Pons (tissue), 1 donor: Measurements from ENCODE around the gene SH3GLB1.

Experiments used
- DNase-seq: peaks from one replicate; pipeline ENCODE4 v3.0.0-alpha.2; 2016; ENCODE audit warnings: low spot score

Gene SH3GLB1

DNA sequence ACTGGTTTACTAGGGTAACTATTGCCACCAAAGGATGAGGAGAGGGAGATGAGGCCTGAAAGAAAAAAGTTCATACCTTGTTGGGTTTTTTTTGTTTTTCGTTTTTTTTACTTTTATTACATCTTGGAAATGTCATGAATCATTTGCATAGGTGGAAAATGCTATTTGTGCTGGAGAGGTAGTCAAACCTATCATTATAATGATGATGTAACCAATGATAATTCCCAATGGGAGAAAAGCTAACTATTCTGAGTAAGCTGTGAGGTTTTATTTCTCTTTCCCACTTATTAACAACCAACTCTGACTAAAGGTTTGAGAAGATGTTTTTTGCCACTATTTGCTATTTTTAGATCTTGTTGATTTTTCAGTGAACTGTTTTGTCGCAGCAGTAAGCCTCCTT lies 29.0 kb downstream of the SH3GLB1 start:
- no peak for DNase-seq

DNA sequence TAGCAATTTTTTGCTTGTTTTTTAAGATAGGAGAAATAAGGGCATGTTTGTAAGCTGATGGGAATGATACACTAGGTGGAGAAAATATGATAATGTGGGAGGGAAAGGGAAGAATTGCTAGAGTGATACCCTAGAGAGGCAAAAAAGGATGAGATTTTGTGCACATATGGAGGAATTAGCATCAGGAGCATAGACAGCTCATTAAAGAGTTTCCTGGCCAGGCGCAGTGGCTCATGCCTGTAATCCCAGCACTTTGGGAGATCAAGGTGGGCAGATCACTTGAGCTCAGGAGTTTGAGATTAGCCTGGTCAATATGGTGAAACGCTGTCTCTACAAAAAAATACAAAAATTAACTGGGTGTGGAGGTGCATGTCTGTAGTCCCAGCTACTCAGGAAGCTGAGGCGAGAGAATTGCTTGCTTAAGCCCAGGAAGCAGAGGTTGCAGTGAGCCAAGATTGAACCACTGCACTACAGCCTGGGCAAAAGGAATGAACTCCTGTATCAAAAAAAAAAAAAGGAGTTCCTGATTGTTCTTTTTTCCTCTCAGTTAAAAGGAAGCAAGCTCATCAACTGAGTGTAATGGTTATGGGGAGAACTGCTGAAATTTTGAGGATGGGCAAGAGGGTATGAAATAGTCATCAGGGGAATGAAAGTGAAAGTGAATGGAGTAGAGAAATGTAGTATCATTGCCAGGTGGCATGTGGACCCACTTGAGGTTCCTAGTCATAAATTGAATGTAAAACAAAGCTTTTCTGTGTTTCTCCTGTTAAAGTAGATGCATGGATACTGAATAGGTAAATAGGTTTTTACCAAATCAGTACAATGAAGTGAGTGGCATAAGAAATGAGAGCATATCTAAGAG lies 35.5 kb downstream of the SH3GLB1 start:
- DNase-seq, result no peak

DNA sequence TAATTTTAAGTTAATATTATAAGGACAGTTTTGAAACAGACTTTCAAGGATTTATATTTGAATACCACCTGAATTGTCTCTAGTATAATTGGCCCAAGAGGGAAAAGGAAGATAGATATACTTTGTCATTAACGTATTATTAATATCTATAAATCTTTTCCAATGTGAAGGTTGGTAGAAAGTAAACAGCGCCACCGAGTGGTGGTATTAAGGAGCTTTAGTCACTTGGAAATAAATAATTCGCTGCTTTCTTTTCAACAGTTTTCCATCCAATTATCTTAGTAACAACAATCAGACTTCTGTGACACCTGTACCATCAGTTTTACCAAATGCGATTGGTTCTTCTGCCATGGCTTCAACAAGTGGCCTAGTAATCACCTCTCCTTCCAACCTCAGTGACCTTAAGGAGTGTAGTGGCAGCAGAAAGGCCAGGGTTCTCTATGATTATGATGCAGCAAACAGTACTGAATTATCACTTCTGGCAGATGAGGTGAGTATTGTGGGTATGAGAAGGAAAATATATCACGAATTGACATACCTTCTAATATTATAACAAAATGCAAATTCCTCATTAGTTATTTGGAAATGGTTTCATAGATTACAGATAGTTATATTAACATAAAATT lies 37.7 kb downstream of the SH3GLB1 start:
- DNase-seq, result peak; percentile 39

GRCh38 chr1:86747304-86747703 lies 42.9 kb downstream of the SH3GLB1 start:
- DNase-seq, result no peak

DNA sequence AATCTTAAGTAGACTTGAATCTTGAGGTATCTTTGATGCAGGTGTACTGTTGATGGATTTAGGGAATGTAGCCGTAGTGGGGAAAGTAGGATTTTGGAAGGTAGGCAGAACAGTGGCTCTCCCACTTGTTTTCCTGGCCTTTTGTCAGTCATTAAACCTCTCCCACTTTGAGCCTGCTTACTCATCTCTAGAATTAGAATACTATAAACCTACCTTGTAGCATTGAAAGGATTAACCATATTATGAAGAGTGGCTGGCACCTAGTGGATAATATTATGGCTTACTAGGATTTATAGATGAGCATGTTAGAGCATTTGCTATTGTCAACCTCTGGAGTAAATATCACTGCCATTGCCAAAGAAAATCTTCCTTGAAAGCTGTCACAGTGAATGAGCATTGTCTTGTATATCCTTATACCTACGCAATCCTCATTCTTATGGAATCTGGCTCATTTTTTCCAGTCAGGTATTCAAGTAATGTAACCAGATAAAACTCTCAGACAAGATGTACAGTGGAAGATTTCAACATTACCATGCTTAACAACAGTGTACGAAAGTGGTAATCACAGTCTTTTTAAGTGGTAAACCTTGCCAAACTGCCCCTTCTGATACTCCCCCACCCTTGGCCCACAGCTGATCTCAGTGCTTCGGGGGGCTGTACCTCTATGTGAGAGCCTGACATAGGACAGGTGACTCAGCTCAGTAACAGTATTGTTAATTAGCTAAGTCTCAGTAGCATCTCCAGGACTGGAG lies 44.4 kb downstream of the SH3GLB1 start:
- no peak for DNase-seq

DNA sequence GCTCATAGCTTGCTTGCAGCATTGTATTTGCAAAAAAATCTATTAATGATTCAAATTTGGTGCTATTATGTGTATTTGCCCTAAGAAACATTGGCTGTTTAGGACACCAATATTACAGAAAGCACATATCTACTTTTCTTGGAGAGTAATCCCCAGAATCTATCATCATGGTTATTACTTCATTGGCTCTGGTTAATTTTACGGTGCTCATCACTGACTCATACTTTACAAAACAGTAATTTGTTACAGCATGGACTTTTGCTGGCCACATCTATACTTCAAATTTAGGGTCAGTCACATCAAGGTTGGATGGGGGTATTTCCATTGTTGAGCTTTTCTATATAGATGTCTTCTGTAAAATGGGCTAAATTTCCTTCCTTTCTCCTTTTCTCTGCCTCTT lies 45.7 kb downstream of the SH3GLB1 start:
- DNase-seq, result no peak

- DNase-seq, result no peak
Observed at GRCh38 chr1:86750530-86750929, 46.2 kb downstream of the SH3GLB1 start.

DNA sequence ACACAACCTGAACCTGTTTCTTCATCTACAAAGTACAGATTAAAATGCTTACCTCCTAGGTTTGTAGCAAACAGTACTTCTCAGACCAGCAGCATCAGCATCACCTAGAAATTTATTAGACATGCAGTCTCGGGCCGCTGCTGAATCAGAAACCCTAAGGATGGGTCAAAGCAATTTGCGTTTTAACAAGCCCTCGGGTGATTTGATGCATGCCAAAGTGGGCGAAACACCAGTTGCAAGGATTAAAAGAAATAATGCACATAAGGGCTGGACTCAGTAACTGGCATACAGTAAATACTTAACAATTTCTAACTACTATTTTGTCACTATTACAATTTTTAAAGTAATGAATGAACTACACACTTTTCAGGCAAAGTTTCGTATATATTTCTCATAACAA lies 47.5 kb downstream of the SH3GLB1 start:
- DNase-seq, result no peak

DNA sequence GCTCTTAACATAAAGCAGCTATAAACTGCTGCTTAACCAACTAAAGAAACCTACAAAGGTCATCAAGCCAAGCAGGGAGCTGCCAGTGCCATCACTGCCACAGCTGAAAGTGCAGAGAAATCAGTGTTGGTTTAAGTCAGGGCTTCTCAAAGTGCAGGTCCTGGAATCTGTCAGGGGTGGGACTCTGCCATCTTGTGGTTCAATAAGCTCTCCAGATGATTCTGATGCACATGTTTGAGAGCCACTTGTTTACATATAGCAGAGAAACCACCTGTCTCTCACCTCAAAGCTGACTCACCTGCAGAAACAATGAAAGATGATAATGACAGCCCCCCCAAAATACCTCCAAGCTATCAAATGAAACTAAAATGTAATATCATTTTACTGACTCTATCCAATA lies 49.3 kb downstream of the SH3GLB1 start:
- DNase-seq, result no peak

- no peak for DNase-seq
Observed at GRCh38 chr1:86754265-86754974, 50.0 kb downstream of the SH3GLB1 start.

DNA sequence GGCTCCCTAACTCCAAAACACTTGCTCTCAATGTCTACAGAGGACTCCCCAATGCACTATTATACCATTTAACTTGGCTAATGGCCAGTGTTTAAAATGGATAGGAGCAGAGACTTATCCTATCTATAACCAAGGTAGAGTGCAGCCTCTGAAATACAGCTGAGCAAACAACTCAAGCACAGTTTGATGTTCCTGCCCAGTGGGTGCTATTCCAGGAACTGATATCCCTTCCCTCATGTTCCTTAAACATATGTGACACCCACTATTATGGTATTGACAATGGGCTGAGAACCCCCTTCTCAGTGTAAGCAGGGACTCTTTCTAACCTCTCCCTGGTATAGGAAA lies 51.7 kb downstream of the SH3GLB1 start:
- DNase-seq, result no peak

- peak; percentile 20 for DNase-seq
Observed at GRCh38 chr1:86757272-86757984, 53.1 kb downstream of the SH3GLB1 start.

DNA sequence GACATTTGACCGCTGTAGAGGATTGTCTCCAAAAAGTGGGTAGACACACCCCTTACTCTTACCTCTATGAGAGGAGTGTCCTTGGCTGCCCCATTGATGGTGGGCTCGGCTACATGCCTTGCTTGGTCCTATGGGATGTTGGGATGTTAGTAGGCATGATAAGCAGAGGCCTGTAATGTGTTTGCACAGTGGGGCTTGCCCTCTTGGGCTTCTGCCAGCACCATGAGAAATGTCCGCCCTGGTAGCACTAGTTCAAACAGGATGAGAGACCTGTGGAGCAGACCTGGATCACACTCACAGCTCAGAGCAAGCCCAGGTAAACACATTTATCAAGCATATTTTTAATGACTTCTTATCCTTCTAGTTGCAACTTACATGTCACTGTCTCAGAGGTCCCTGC lies 54.2 kb downstream of the SH3GLB1 start:
- DNase-seq, result no peak

- DNase-seq, result no peak
Observed at GRCh38 chr1:86760199-86760598, 55.8 kb downstream of the SH3GLB1 start.

- DNase-seq, result no peak
Observed at GRCh38 chr1:86762336-86762735, 58.0 kb downstream of the SH3GLB1 start.

GRCh38 chr1:86764523-86764922 lies 60.1 kb downstream of the SH3GLB1 start:
- no peak for DNase-seq

DNA sequence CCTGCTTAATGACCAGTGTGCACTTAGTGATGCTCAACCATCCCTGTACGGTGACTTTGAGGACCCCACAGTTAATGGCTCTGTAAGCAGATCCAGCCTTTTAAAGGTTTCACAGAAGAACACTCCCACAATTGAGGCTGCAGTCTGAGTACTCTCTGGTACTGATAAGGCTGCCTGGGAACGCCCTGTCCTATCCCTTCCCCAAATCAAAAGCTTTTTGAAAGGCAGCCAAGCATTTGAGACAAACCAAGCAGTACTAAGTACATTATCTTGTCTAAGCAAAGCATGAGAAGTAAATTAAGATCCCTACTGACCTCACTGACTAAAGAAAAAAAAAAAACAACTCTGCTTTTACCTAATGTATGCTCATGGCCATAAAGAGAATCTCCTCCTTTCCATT lies 60.7 kb downstream of the SH3GLB1 start:
- no peak for DNase-seq

DNA sequence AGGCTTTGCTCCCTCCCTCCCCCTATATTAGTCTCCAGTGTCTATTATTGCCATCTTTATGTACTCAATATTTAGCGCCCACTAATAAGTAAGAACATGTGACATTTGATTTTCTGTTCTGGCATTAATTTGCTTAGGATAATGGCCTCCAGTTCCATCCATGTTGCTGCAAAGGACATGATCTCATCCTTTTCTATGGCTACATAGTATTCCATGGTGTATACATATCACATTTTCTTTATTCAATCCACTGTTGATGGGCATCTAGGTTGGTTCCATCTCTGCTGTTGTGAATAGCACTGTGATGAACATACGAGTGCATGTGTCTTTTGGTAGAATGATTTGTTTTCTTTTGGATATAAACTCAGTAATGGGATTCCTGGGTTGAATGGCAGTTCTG lies 61.3 kb downstream of the SH3GLB1 start:
- DNase-seq, result no peak

DNA sequence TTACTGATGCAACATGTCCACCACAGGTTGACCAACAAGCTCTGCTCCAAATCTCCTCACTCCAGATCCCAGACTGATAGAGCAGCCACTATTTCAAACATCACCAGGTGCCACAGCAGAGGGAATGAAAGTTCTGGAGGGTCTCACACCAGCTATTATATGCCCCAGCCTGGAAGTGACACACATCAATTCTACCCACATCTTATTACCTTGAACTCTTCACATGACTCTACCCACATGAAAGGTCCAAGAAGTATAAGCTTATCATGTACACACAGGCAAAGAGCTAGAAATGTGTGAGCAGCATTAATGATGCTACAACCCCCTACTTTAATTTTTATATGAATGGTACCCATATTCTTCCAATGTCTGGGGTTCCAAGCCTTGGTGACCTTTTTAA lies 64.2 kb downstream of the SH3GLB1 start:
- no peak for DNase-seq

- DNase-seq, result no peak
Observed at GRCh38 chr1:86769065-86769464, 64.7 kb downstream of the SH3GLB1 start.

DNA sequence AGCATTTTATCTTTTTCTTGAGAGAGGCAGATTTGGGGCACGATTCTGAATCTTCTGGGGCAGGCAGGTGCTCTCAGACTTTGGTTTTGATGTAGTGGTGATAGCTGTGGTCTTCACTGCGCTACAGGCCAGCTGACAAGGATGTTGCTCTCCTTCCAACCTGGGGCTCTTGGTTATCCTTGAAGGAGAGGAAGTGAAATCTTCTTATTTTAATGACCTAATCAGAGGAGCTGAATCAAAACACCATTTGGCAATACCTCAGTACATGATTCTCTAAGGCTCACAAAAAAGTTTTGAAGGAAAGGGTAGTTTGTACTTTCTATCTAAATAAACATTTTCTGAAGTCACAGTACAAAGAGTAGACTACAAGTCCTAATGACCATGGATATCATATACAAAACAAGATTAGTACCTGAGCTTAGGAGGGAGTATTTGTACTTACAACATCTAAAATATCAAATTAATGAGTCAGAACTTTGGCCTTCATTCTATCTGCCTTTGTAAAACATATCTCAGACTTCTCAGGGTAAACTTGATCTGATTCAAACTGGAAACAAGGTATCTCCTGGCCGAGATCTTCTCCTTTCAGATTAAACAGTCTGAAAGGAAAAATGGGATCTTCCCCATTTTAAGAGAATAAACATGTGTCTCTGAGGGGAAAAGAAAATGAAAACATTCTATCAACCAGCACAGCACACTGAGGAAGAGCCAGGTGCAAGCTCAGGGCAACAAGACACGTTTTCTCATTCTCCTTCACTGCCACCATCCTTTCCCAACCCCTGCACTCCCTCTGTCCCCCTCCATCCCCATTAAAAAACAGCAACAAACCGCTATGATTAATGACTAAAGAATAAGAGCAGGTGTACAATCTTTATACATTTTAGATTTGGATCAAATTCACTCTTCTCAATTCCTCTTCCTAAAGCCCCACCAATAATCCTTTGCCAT lies 69.2 kb downstream of the SH3GLB1 start:
- DNase-seq, result peak; percentile 14
